Naive thymus-derived CD4-positive, alpha-beta T cell (primary cell): ENCODE data around the gene COL17A1. TPM values are rescaled to one million over a fixed set of nuclear protein-coding genes. Genes with fewer than 3 reads are reported as not detected.

ENCODE experiments used
- ATAC-seq: fragments of 150-1000 bp; cut with Tn5 transposase; 2 replicates; pipeline ENCODE4 v1.10.0; 2021; ENCODE audit warnings: mild to moderate bottlenecking, moderate library complexity
- CTCF ChIA-PET: fragments of 350-600 bp; sonication (Branson Sonifier 250); formaldehyde crosslinking; loops from one replicate; lab custom pipeline; 2021; ENCODE audit warnings: antibody characterized with exemption; lab: Charles Lee
- POLR2A ChIA-PET: fragments of 350-600 bp; sonication (Branson Sonifier 250); formaldehyde crosslinking; loops from one replicate; lab custom pipeline; 2021; ENCODE audit warnings: antibody characterized with exemption, inconsistent platforms; lab: Charles Lee
- DNase-seq, 9 donors: peaks; one replicate each; pipeline versions ENCODE4 v3.0.0 to v3.0.0-alpha.2; 2020 to 2022; ENCODE audit warnings: mixed read lengths in 1 of 9
- H3K27ac ChIP-seq: one replicate; pipeline ENCODE4 v1.7.0; 2013; ENCODE audit warnings: mild to moderate bottlenecking, low read depth, low read length, moderate library complexity
- H3K27me3 ChIP-seq, 2 donors: one replicate each; pipeline ENCODE4 v1.7.0; 2013; ENCODE audit warnings: low read length in 2 of 2, mild to moderate bottlenecking in 2 of 2, moderate library complexity in 2 of 2; ENCODE audit not compliant: control insufficient read depth in 2 of 2, insufficient read depth in 2 of 2
- H3K36me3 ChIP-seq, 3 experiments: 1 replicate in 2 of 3; 2 replicates in 1 of 3; pipeline ENCODE4 v1.7.0; 2013; ENCODE audit warnings: low read length in 3 of 3, mild to moderate bottlenecking in 3 of 3, moderate library complexity in 1 of 3; ENCODE audit not compliant: insufficient read depth in 3 of 3, control insufficient read depth in 2 of 3
- H3K4me1 ChIP-seq, 2 donors: one replicate each; pipeline ENCODE4 v1.7.0; 2013; ENCODE audit warnings: low read length in 2 of 2, mild to moderate bottlenecking in 2 of 2, moderate library complexity in 1 of 2; ENCODE audit not compliant: control insufficient read depth in 2 of 2, insufficient read depth in 2 of 2
- H3K4me3 ChIP-seq: 2 replicates; pipeline ENCODE4 v1.7.0; 2013; ENCODE audit warnings: mild to moderate bottlenecking, low read length
- H3K9me3 ChIP-seq, 3 experiments: 1 replicate in 2 of 3; 2 replicates in 1 of 3; pipeline ENCODE4 v1.7.0; 2013; ENCODE audit warnings: low read length in 3 of 3; ENCODE audit not compliant: control insufficient read depth in 2 of 3
- H3K27ac Mint-ChIP-seq, 9 donors: one replicate each; pipeline ENCODE4 v1.8.0; 2020 to 2022; ENCODE audit warnings: mixed read lengths in 9 of 9, mild to moderate bottlenecking in 8 of 9, moderate library complexity in 5 of 9, inconsistent platforms in 2 of 9
- H3K27me3 Mint-ChIP-seq, 5 donors: one replicate each; pipeline ENCODE4 v1.8.0; 2021 to 2022; ENCODE audit warnings: mixed read lengths in 5 of 5, mild to moderate bottlenecking in 1 of 5
- H3K36me3 Mint-ChIP-seq, 5 donors: one replicate each; pipeline ENCODE4 v1.8.0; 2020 to 2022; ENCODE audit warnings: mixed read lengths in 5 of 5, mild to moderate bottlenecking in 3 of 5, inconsistent platforms in 1 of 5
- H3K4me1 Mint-ChIP-seq, 7 donors: one replicate each; pipeline ENCODE4 v1.8.0; 2020 to 2022; ENCODE audit warnings: mixed read lengths in 7 of 7, mild to moderate bottlenecking in 3 of 7, inconsistent platforms in 1 of 7
- H3K4me3 Mint-ChIP-seq, 10 donors: one replicate each; pipeline ENCODE4 v1.8.0; 2020 to 2022; ENCODE audit warnings: mild to moderate bottlenecking in 10 of 10, mixed read lengths in 10 of 10, moderate library complexity in 6 of 10, inconsistent platforms in 2 of 10
- H3K9me3 Mint-ChIP-seq, 11 donors: one replicate each; pipeline ENCODE4 v1.8.0; 2020 to 2022; ENCODE audit warnings: mixed read lengths in 11 of 11, mild to moderate bottlenecking in 4 of 11, inconsistent platforms in 1 of 11, moderate library complexity in 1 of 11
- intact Hi-C, 2 donors: fragments of 100-400 bp; cut with micrococcal nuclease; formaldehyde crosslinking; loops; one replicate each; pipeline ENCODE4 v1.15.1; 2023
- polyA plus RNA-seq, 2 donors: library from polyadenylated mRNA; unstranded; fragments of 300-500 nt; fragmentation: Illumina TruSeq; gene quantifications; one replicate each; pipeline ENCODE4 v1.2.3, GENCODE V29; 2021
- total RNA-seq, 6 experiments: library from RNA in 5 of 6; stranded (reverse) in 5 of 6; gene quantifications; 1 replicate in 5 of 6; 2 replicates in 1 of 6; pipeline ENCODE4 v1.2.3 and lab custom pipeline; 2021 to 2026

The COL17A1 gene
- total and polyA plus RNA-seq, 7 experiments from 2014 or later = not detected

- no peak for DNase-seq
- H3K4me1 ChIP-seq = peaks cover 10 to 14% of the 10 kb centered on the region in 2 donors
- H3K27me3 ChIP-seq = no peaks in the 10 kb centered on the region
- no peak overlapping the region for H3K27ac ChIP-seq
- peaks cover 4 to 25% (median 15%) of the 10 kb centered on the region in 7 donors for H3K4me1 Mint-ChIP-seq
- no peak overlapping the region for H3K4me3 Mint-ChIP-seq
- peaks cover 0 to 4% (median 0%) of the 10 kb centered on the region in 3 experiments for H3K36me3 ChIP-seq
- H3K27ac Mint-ChIP-seq = no peak overlapping the region
- no peak for ATAC-seq
- intact Hi-C loops = no loop called here
- peaks cover 0 to 12% (median under 1%) of the 10 kb centered on the region in 5 donors for H3K27me3 Mint-ChIP-seq
- H3K9me3 Mint-ChIP-seq = no peaks in the 10 kb centered on the region
- POLR2A ChIA-PET = no interaction called here
- no peaks in the 10 kb centered on the region for H3K36me3 Mint-ChIP-seq
- H3K4me3 ChIP-seq = no peak overlapping the region
- H3K9me3 ChIP-seq = no peaks in the 10 kb centered on the region
- CTCF ChIA-PET = no interaction called here
Measured at GRCh38 chr10:104117839-104118323, 32.2 kb upstream of the COL17A1 start.

GRCh38 chr10:104113376-104113956 lies 27.8 kb upstream of the COL17A1 start:
- ATAC-seq (no peak), DNase-seq (no peak)
- H3K9me3 Mint-ChIP-seq = no peaks in the 10 kb centered on the region
- peaks cover 0 to 14% (median 0%) of the 10 kb centered on the region in 7 donors for H3K4me1 Mint-ChIP-seq
- no peak overlapping the region for H3K27ac ChIP-seq
- H3K4me3 Mint-ChIP-seq = no peak overlapping the region
- intact Hi-C loops = no loop called here
- H3K9me3 ChIP-seq = no peaks in the 10 kb centered on the region
- H3K4me1 ChIP-seq = no peaks in the 10 kb centered on the region
- CTCF ChIA-PET = no interaction called here
- no peaks in the 10 kb centered on the region for H3K27me3 ChIP-seq
- no peak overlapping the region for H3K27ac Mint-ChIP-seq
- H3K27me3 Mint-ChIP-seq = peaks cover 4 to 21% (median 15%) of the 10 kb centered on the region in 5 donors
- no peaks in the 10 kb centered on the region for H3K36me3 ChIP-seq
- peaks cover 0 to 3% (median 0%) of the 10 kb centered on the region in 5 donors for H3K36me3 Mint-ChIP-seq
- POLR2A ChIA-PET = interaction anchor here (0.8 to 2.3 kb wide), 3 partner anchors 8 to 205 kb away, joined by 3 to 7 read pairs (median 6); partner anchors contain the start of gene SFR1
- no peak overlapping the region for H3K4me3 ChIP-seq

GRCh38 chr10:104109908-104110662 lies 24.4 kb upstream of the COL17A1 start:
- CTCF ChIA-PET = interaction anchor here (0.7 to 0.8 kb wide), 2 partner anchors 10 to 14 kb away, joined by 3 read pairs; no protein-coding TSS in a partner anchor
- no peak for ATAC-seq
- Mint-ChIP-seq H3K27me3 (peaks cover 4 to 15% (median 9%) of the 10 kb centered on the region in 5 donors), H3K27ac (no peak overlapping the region), H3K36me3 (peaks cover 0 to 3% (median 0%) of the 10 kb centered on the region in 5 donors), H3K4me3 (no peak overlapping the region), H3K9me3 (no peaks in the 10 kb centered on the region), H3K4me1 (peaks cover 0 to 14% (median 0%) of the 10 kb centered on the region in 7 donors)
- POLR2A ChIA-PET = no interaction called here
- Histone ChIP-seq H3K36me3 (no peaks in the 10 kb centered on the region), H3K4me1 (no peaks in the 10 kb centered on the region), H3K9me3 (no peaks in the 10 kb centered on the region), H3K27ac (no peak overlapping the region), H3K4me3 (no peak overlapping the region), H3K27me3 (no peaks in the 10 kb centered on the region)
- no peak for DNase-seq
- intact Hi-C loops = no loop called here

GRCh38 chr10:104104926-104105325 lies 19.2 kb upstream of the COL17A1 start:
- no peaks in the 10 kb centered on the region for H3K36me3 ChIP-seq
- Mint-ChIP-seq H3K4me3 (no peak overlapping the region), H3K27ac (no peak overlapping the region), H3K36me3 (no peaks in the 10 kb centered on the region), H3K9me3 (no peaks in the 10 kb centered on the region), H3K4me1 (peaks cover 0 to 11% (median 0%) of the 10 kb centered on the region in 7 donors), H3K27me3 (peaks cover 0 to 16% (median 0%) of the 10 kb centered on the region in 5 donors)
- H3K4me1 ChIP-seq = no peaks in the 10 kb centered on the region
- intact Hi-C loops = no loop called here
- H3K9me3 ChIP-seq = no peaks in the 10 kb centered on the region
- POLR2A ChIA-PET = no interaction called here
- ATAC-seq (no peak), DNase-seq (no peak)
- CTCF ChIA-PET = no interaction called here
- H3K27me3 ChIP-seq = no peaks in the 10 kb centered on the region
- no peak overlapping the region for H3K27ac ChIP-seq
- H3K4me3 ChIP-seq = no peak overlapping the region

- no peak overlapping the region for H3K27ac ChIP-seq
- CTCF ChIA-PET = no interaction called here
- H3K4me3 ChIP-seq = no peak overlapping the region
- POLR2A ChIA-PET = no interaction called here
- ATAC-seq = no peak
- H3K9me3 ChIP-seq = no peaks in the 10 kb centered on the region
- no peaks in the 10 kb centered on the region for H3K36me3 ChIP-seq
- no peak overlapping the region for H3K27ac Mint-ChIP-seq
- H3K4me1 ChIP-seq = no peaks in the 10 kb centered on the region
- no peaks in the 10 kb centered on the region for H3K36me3 Mint-ChIP-seq
- intact Hi-C loops = no loop called here
- H3K4me3 Mint-ChIP-seq = no peak overlapping the region
- no peak for DNase-seq
- H3K4me1 Mint-ChIP-seq = peaks cover 0 to 8% (median 0%) of the 10 kb centered on the region in 7 donors
- H3K27me3 ChIP-seq = no peaks in the 10 kb centered on the region
- no peaks in the 10 kb centered on the region for H3K9me3 Mint-ChIP-seq
- peaks cover 0 to 16% (median 0%) of the 10 kb centered on the region in 5 donors for H3K27me3 Mint-ChIP-seq
Measured at GRCh38 chr10:104104418-104104817, 18.7 kb upstream of the COL17A1 start.

- Mint-ChIP-seq H3K4me3 (no peak overlapping the region), H3K27ac (no peak overlapping the region), H3K9me3 (no peaks in the 10 kb centered on the region), H3K27me3 (peaks cover 0 to 16% (median 0%) of the 10 kb centered on the region in 5 donors), H3K4me1 (peaks cover 0 to 8% (median 0%) of the 10 kb centered on the region in 7 donors), H3K36me3 (no peaks in the 10 kb centered on the region)
- H3K36me3 ChIP-seq = no peaks in the 10 kb centered on the region
- intact Hi-C loops = no loop called here
- DNase-seq = no peak
- CTCF ChIA-PET = no interaction called here
- no peak for ATAC-seq
- H3K27me3 ChIP-seq = no peaks in the 10 kb centered on the region
- POLR2A ChIA-PET = no interaction called here
- no peak overlapping the region for H3K4me3 ChIP-seq
- H3K4me1 ChIP-seq = no peaks in the 10 kb centered on the region
- H3K27ac ChIP-seq = no peak overlapping the region
- no peaks in the 10 kb centered on the region for H3K9me3 ChIP-seq
Measured at GRCh38 chr10:104103956-104104355, 18.3 kb upstream of the COL17A1 start.
